Suppressor macrophage treated with lipopolysaccharide for 4 hours (primary cell): Measurements from ENCODE around the gene NUDT21.
"Not testable (repeated sequence)": the region's sequence is repeated elsewhere in the genome, so short reads cannot be mapped to it uniquely, and the experiment has no call there.

ENCODE experiments used
- DNase-seq: peaks from one replicate; pipeline ENCODE4 v3.0.0-alpha.2; 2020

Gene NUDT21

GRCh38 chr16:56450986-56451752 is at the start of gene NUDT21, which contains the start of gene OGFOD1:
Gene NUDT21, minus strand, starts transcription at chr16:56451332. Its CDS starts 130 bp downstream, at chr16:56451202.
Gene OGFOD1, plus strand, starts transcription at chr16:56451554. Its CDS starts 59 bp downstream, at chr16:56451613.
- peak; percentile 97 for DNase-seq

- no peak for DNase-seq
Measured at GRCh38 chr16:56493815-56494214, 42.7 kb upstream of the NUDT21 start.

GRCh38 chr16:56493126-56493525 is 42.0 kb upstream of the NUDT21 start:
- DNase-seq = no peak

- DNase-seq = no peak
Measured at GRCh38 chr16:56491657-56492261, 40.6 kb upstream of the NUDT21 start.

GRCh38 chr16:56488868-56489267 is 37.7 kb upstream of the NUDT21 start:
- DNase-seq = not testable (repeated sequence)

DNA sequence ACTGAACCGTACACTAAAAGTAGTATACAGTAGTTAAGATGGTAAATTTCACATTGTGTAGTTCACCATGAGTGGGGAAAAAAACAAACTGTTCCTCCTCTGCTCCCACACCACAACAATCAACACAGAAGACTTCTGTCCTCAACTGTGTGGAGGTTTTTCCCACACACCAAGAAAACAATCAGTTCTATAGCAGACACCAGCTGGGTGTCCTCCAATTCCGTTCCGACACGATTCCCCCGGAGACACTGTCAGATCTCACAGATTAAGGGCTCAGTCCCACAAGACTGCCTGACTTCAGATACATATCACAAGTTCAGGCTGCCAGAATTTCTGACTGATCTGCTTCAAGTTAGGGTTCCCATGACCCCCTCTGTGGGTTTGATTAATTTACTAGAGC is 36.9 kb upstream of the NUDT21 start:
- DNase-seq = no peak

GRCh38 chr16:56483394-56483793 is 32.3 kb upstream of the NUDT21 start:
- DNase-seq = no peak

DNA sequence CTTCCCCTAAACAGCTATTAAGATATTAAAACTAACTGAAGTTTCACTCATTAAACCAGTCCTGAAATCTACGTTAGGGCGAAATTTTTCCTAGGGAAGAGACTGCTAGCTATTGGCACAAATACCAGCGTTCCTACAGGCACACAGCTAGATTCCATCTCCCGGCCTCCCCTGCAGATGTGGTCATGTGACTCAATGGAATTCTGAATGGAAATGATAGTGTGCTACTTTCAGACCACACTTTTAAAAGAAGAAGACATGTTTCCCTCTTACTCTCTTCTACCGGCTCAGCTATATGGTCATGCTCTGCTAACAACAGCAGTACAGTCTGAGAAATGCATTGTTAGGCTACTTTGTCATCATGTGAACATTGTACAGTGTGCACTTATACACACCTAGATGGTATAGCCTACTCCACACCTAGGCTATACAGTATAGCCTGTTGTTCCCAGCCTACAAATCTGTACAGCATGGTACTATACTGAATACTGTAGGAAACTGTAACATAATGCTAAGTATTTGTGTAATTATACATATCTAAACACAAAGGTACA is 31.6 kb upstream of the NUDT21 start:
- DNase-seq = no peak

DNA sequence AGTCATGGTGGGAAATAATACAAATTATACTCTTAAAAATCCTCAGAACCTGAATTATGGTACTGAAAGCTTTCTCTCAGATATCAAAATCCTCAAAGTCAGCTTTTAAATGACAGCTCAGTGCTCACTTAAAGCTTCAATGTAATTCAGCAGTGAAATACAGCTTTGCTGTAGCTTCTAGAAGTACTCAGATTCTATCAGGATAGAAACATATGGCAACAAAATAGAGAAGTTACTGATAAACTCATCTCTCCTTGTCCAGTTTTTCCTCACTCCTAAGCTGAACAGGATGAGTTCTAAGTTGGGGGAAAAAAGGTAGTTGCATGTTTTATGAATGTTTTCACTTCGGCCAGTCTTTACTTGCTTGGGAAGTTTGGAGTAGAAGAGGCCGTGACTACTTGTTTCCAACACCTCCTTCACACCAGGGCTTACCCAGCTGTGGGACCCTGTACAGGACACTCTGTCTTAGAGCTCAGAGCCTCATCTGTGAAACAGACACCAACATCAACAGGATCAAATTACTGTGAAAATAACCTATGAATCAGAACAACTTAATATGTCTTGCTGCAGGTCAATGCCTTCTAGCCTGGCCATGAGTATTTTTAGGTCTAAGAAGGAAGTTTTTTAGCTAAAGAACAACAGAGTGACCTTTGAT is 30.5 kb upstream of the NUDT21 start:
- no peak for DNase-seq

DNA sequence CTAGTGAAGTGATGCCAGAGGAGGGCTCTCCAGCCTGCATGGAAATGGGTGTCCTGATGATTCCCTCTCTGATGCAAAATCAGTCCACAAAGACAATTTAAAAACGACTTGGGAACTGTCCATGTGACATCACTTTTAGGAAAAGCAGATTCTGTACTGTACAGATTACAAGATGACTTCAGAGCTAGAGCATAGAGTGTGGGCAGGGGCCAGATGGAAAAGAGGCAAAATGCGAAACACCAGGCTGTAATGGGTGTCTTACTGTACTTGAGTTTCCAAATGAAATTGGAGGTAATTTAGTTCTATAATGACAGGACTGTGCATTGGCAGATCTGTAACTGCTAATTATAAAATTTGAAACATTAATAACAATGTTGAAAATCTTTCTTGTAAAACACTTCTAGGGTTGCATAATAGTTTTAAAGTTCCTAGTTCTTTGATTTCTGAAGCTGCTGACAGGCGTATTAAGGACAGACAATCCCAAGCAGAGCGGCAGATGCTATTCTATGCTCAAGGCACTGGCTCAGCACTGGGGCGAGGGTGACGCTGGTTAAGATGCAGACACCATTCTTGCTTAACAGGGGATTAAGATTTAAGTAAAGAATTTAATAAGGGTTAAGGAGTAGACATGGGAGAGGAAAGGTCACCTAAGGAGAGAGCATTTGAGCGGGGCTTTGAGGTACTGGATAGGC is 29.8 kb upstream of the NUDT21 start:
- DNase-seq = peak; percentile 23

DNA sequence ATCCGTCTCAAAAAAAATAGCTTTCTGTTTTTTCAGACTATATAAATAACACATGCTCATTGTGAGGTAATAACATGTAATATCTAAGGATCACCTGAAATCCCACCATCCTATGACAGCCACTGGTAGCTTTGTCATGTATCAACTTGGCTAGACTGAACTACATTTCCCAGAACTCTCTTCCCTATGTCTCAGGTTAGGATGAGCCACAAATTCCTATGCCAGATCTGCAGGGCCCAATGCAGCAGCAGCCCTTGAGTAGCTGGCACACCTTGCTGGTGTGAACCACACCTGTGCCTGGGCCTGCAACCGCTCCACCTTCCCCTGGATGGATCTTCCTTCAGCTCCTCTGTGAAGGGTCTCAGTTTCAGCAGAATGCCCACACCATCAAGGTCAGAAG is 28.3 kb upstream of the NUDT21 start:
- no peak for DNase-seq

DNA sequence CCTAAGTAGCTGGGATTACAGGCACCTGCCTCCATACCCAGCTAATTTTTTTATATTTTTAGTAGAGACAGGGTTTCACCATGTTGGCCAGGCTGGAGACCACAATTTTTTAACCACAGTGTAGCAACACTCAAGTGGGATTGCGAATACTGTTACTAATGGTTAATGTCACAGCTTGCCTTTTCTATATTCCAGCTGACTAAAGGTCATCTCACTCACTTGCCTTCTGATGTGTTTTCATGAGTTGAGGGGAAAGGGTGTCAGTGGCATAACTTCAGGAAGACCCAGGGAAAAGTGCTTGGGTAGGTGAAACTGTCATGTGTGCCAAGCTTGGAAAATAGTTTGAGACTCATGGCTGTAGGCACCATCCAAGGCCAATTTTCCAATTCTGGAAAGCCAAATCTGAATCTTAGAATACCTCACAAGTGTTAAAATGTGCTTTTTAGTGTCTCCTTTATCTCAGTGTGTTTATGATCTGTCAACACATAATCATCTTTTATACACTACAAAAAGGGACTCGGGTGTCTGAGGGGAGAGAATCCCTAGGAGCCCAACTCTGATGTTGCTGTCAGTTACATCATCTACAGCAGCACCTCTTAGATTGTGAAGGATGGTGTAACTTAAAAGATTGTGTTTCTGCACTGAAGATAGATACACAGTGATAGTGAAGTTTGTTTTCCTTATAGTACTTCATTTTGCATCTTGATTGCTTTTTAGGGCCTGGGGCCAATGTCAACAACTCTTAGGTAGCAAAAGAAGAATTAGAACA is 27.3 kb upstream of the NUDT21 start:
- peak; percentile 70 for DNase-seq

GRCh38 chr16:56477096-56477878 is 26.2 kb upstream of the NUDT21 start:
- DNase-seq = peak; percentile 73

DNA sequence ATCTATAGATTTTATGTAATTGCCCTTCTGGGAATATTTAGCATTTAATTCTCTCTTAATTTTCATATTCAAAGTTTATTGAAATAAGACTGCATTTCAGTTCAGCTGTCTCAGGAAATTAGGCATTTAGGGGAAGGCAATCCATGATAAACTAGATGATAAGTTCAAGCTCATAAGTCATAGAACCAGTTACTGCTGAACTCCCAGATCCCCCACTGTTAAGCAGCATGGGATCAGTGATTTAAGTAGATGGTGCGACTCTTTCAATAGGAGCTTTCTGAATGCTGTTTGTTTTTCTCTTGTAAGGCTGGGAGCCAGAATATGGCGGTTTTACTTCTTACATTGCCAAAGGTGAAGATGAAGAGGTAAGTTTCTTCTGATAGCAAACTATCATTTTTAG is 24.1 kb upstream of the NUDT21 start:
- no peak for DNase-seq

- DNase-seq = no peak
Measured at GRCh38 chr16:56470666-56471065, 19.5 kb upstream of the NUDT21 start.

DNA sequence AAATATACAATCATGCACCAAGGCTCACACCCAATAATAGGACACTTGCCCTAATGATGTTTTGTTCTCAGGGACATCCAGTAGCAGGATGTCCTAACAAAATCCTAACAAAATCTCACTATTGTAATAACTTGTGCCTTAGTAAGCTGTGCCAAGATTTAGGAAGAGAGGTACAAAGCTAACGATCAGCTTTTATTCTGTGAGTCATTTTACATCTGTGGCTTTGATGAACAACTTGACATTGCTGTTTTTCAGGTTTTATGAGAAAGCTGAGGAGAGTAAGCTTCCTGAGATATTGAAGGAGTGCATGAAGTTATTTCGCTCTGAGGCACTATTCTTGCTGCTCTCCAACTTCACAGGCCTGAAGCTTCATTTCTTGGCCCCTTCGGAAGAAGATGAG is 19.1 kb upstream of the NUDT21 start:
- no peak for DNase-seq

GRCh38 chr16:56469748-56470147 is 18.6 kb upstream of the NUDT21 start:
- DNase-seq = no peak

DNA sequence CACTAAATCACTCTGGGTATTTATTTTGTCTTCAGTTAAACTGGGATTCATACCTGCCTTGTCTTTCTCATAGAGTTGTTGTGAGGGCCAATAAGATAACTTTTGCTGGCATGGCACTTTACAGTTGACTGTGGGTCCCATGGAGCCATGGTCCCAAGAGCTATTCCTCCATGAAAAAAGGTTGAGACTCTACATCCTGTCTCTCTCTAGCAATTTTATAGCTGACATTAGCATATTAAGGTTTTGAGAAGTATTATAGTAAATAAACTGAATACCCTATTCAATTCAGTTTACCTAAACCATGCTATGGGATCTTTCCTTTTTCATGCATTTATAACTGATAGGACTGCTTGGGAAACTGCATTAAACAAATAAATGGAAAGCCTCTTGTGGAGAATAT is 17.7 kb upstream of the NUDT21 start:
- DNase-seq = no peak

DNA sequence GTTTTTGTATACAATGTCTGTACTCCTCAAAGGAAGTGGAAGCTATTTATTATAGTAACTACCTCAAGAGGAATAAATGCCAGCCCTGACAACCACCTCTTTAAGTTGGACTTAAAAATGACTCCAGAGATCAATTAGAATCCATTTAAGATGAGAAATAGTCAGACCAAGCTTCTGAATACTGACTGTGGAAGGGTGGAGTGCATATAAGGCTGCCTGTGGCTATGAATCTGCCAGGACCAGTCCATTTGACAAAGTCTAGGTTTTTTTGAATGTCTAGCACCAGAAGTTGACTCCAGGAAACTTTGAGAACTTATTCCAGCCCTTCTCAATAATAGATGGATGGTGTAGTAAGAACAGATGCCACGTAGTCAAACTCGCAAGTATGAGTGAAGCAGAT is 15.2 kb upstream of the NUDT21 start:
- DNase-seq = no peak

DNA sequence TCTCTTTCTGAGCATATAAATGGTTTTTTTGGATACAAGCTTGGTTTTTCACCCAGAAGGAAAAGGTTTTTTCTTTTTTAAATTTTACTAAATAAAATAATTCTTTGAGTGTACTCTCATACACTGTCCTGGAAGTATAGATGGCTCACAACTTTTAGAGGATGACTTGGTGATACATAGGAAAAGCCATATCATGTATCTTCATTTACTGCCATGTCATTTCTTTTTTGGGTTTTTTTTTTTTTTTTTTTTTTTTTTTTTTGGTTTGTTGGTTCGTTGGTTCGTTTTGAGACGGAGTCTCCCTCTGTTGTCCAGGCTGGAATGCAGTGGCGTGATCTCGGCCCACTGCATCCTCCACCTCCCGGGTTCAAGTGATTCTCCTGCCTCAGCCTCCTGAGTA is 12.0 kb upstream of the NUDT21 start:
- DNase-seq = no peak

DNA sequence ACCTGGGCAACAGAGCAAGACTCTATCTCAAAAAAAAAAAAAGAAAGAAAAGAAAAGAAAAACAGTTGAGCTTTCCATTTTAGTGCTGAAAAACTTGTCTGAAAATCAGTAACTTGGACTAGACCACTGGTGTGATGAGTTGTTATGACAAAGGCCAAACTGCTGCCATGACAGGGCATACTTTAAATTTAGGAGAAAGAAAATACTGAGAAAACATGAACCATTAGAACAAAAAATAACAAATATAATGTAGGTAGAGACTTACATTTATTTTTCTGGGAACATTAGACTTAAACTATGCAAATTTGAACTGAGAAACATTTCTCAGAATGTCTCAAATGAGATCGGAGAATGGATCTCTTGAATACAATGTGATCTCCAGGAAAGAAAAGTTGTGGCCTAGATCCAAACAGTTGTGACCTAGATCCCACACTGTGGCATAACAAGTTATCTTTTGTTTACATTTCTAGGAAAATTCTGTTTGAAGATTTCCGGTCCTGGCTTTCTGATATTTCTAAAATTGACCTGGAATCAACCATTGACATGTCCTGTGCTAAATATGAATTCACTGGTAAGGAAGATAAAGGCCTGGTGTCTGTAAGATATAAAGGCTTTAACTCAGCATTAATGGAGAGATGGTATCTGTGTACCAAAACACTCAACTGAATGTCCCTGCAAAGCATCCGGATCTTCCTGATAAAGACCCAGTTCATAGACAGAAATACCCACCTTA is 11.1 kb upstream of the NUDT21 start:
- DNase-seq = no peak
